Muscle layer of duodenum (tissue), 2 donors: Measurements from ENCODE around the gene G6PC3.

ENCODE experiments used
- H3K27ac ChIP-seq: one replicate; pipeline ENCODE4 v1.7.0; 2013; ENCODE audit warnings: mild to moderate bottlenecking, low read length
- H3K27me3 ChIP-seq: one replicate; pipeline ENCODE4 v1.7.0; 2013; ENCODE audit warnings: low read depth, mild to moderate bottlenecking, control low read depth, low read length
- H3K36me3 ChIP-seq, 2 donors: one replicate each; pipeline ENCODE4 v1.7.0; 2013; ENCODE audit warnings: low read length in 2 of 2, control low read depth in 1 of 2, mild to moderate bottlenecking in 1 of 2; ENCODE audit not compliant: insufficient read depth in 2 of 2, control insufficient read depth in 1 of 2
- H3K4me1 ChIP-seq, 2 donors: one replicate each; pipeline ENCODE4 v1.7.0; 2013; ENCODE audit warnings: low read length in 2 of 2, mild to moderate bottlenecking in 2 of 2, control low read depth in 1 of 2, moderate library complexity in 1 of 2; ENCODE audit not compliant: insufficient read depth in 2 of 2, control insufficient read depth in 1 of 2
- H3K4me3 ChIP-seq, 2 donors: one replicate each; pipeline ENCODE4 v1.7.0; 2013; ENCODE audit warnings: low read length in 2 of 2, low read depth in 1 of 2, mild to moderate bottlenecking in 1 of 2
- H3K9me3 ChIP-seq, 2 donors: one replicate each; pipeline ENCODE4 v1.7.0; 2013; ENCODE audit warnings: low read length in 2 of 2, control low read depth in 1 of 2, mild to moderate bottlenecking in 1 of 2; ENCODE audit not compliant: control insufficient read depth in 1 of 2
- donor health status: healthy.

Gene G6PC3

GRCh38 chr17:44085908-44086307 is 15.4 kb downstream of the G6PC3 start:
- Histone ChIP-seq H3K27me3 (no peaks in the 10 kb centered on the region), H3K27ac (no peak overlapping the region), H3K4me1 (peaks cover 0 to 14% of the 10 kb centered on the region in 2 donors), H3K4me3 (no peak overlapping the region), H3K9me3 (no peaks in the 10 kb centered on the region), H3K36me3 (peaks cover 12 to 62% of the 10 kb centered on the region in 2 donors)

GRCh38 chr17:44086364-44087311 is 16.1 kb downstream of the G6PC3 start:
- peaks cover 14 to 65% of the 10 kb centered on the region in 2 donors for H3K36me3 ChIP-seq
- no peak overlapping the region for H3K27ac ChIP-seq
- H3K4me1 ChIP-seq, result peaks cover 0 to 14% of the 10 kb centered on the region in 2 donors
- H3K27me3 ChIP-seq, result no peaks in the 10 kb centered on the region
- no peak overlapping the region for H3K4me3 ChIP-seq
- no peaks in the 10 kb centered on the region for H3K9me3 ChIP-seq

GRCh38 chr17:44087319-44087718 is 16.8 kb downstream of the G6PC3 start:
- no peak overlapping the region for H3K4me3 ChIP-seq
- no peaks in the 10 kb centered on the region for H3K9me3 ChIP-seq
- peaks cover 0 to 14% of the 10 kb centered on the region in 2 donors for H3K4me1 ChIP-seq
- no peaks in the 10 kb centered on the region for H3K27me3 ChIP-seq
- peaks cover 18 to 65% of the 10 kb centered on the region in 2 donors for H3K36me3 ChIP-seq
- no peak overlapping the region for H3K27ac ChIP-seq

GRCh38 chr17:44088254-44088653 is 17.7 kb downstream of the G6PC3 start:
- no peaks in the 10 kb centered on the region for H3K27me3 ChIP-seq
- H3K9me3 ChIP-seq, result no peaks in the 10 kb centered on the region
- H3K4me1 ChIP-seq, result peaks cover 0 to 14% of the 10 kb centered on the region in 2 donors
- H3K27ac ChIP-seq, result no peak overlapping the region
- peaks cover 16 to 65% of the 10 kb centered on the region in 2 donors for H3K36me3 ChIP-seq
- H3K4me3 ChIP-seq, result no peak overlapping the region

- Histone ChIP-seq H3K27ac (no peak overlapping the region), H3K27me3 (no peaks in the 10 kb centered on the region), H3K9me3 (no peaks in the 10 kb centered on the region), H3K4me3 (no peak overlapping the region), H3K36me3 (peaks cover 12 to 55% of the 10 kb centered on the region in 2 donors), H3K4me1 (peaks cover 12 to 22% of the 10 kb centered on the region in 2 donors)
Observed at GRCh38 chr17:44091200-44091997, 20.9 kb downstream of the G6PC3 start.

GRCh38 chr17:44092051-44092450 is 21.5 kb downstream of the G6PC3 start:
- Histone ChIP-seq H3K4me1 (peaks cover 12 to 18% of the 10 kb centered on the region in 2 donors), H3K27me3 (no peaks in the 10 kb centered on the region), H3K4me3 (no peak overlapping the region), H3K36me3 (peaks cover 12 to 53% of the 10 kb centered on the region in 2 donors), H3K27ac (no peak overlapping the region), H3K9me3 (no peaks in the 10 kb centered on the region)

GRCh38 chr17:44093231-44093900 is 22.8 kb downstream of the G6PC3 start:
- H3K4me3 ChIP-seq, result no peak overlapping the region

GRCh38 chr17:44094701-44095387 is 24.3 kb downstream of the G6PC3 start:
- no peak overlapping the region for H3K27ac ChIP-seq
- peaks cover 21 to 26% of the 10 kb centered on the region in 2 donors for H3K4me1 ChIP-seq
- H3K9me3 ChIP-seq, result no peaks in the 10 kb centered on the region
- no peak overlapping the region for H3K4me3 ChIP-seq
- no peaks in the 10 kb centered on the region for H3K27me3 ChIP-seq
- peaks cover 6 to 37% of the 10 kb centered on the region in 2 donors for H3K36me3 ChIP-seq

More at GRCh38 chr17:44093231-44093900, 22.8 kb downstream of the G6PC3 start:
- H3K36me3 ChIP-seq, result peaks cover 12 to 45% of the 10 kb centered on the region in 2 donors
- H3K9me3 ChIP-seq, result no peaks in the 10 kb centered on the region
- peaks cover 21 to 25% of the 10 kb centered on the region in 2 donors for H3K4me1 ChIP-seq
- no peak overlapping the region for H3K27ac ChIP-seq
- no peaks in the 10 kb centered on the region for H3K27me3 ChIP-seq

GRCh38 chr17:44095388-44095646 is 24.8 kb downstream of the G6PC3 start:
- peaks cover 6 to 37% of the 10 kb centered on the region in 2 donors for H3K36me3 ChIP-seq
- peaks cover 21 to 26% of the 10 kb centered on the region in 2 donors for H3K4me1 ChIP-seq
- H3K4me3 ChIP-seq, result peak overlapping the region in 1 of 2 donors; percentile 55

GRCh38 chr17:44095647-44096496 is 25.3 kb downstream of the G6PC3 start:
- Histone ChIP-seq H3K36me3 (peaks cover 6 to 36% of the 10 kb centered on the region in 2 donors), H3K4me1 (peaks cover 21 to 26% of the 10 kb centered on the region in 2 donors), H3K27ac (peak overlapping the region; percentile 85), H3K27me3 (no peaks in the 10 kb centered on the region), H3K4me3 (peak overlapping the region; percentile 34 to 55), H3K9me3 (no peaks in the 10 kb centered on the region)

More at GRCh38 chr17:44095388-44095646, 24.8 kb downstream of the G6PC3 start:
- H3K27me3 ChIP-seq, result no peaks in the 10 kb centered on the region
- no peak overlapping the region for H3K27ac ChIP-seq
- H3K9me3 ChIP-seq, result no peaks in the 10 kb centered on the region
